Uterus (tissue), 4 donors: ENCODE data around the gene RAB13. TPM values are rescaled to one million over a fixed set of nuclear protein-coding genes. Genes with fewer than 3 reads are reported as not detected.
A peak's percentile ranks its signal among the peaks of the same experiment; 100 is the strongest.

Source experiments
- DNase-seq, 2 donors: peaks; one replicate each; pipeline ENCODE4 v3.0.0-alpha.2; 2019 to 2020
- H3K27ac ChIP-seq, 2 donors: fragments of 200-600 bp; sonication (generic); 1 replicate in 1 of 2; 2 replicates in 1 of 2; pipeline ENCODE4 v1.5.1; 2016 to 2018
- H3K27me3 ChIP-seq, 2 donors: fragments of 200-600 bp; sonication (generic); one replicate each; pipeline ENCODE4 v1.5.1; 2018 to 2019; ENCODE audit warnings: control low read depth in 1 of 2
- H3K36me3 ChIP-seq, 2 donors: fragments of 200-600 bp; sonication (generic); one replicate each; pipeline ENCODE4 v1.5.1; 2019; ENCODE audit warnings: control low read depth in 1 of 2
- H3K4me1 ChIP-seq, 2 donors: fragments of 200-600 bp; sonication (generic); one replicate each; pipeline ENCODE4 v1.5.1; 2018 to 2019; ENCODE audit warnings: control low read depth in 1 of 2
- H3K4me3 ChIP-seq, 2 donors: fragments of 200-600 bp; sonication (generic); 1 replicate in 1 of 2; 2 replicates in 1 of 2; pipeline ENCODE4 v1.5.1; 2018 to 2019; ENCODE audit warnings: mild to moderate bottlenecking in 1 of 2
- H3K9me3 ChIP-seq, 2 donors: fragments of 200-600 bp; sonication (generic); one replicate each; pipeline ENCODE4 v1.5.1; 2019; ENCODE audit warnings: control low read depth in 1 of 2
- CTCF ChIP-seq, 4 experiments: fragments of 200-600 bp in 2 of 4; fragments of 450-650 bp in 2 of 4; sonication (generic) in 2 of 4; IDR thresholded peaks; one replicate each; pipeline ENCODE4 v1.5.1; 2016 to 2019; ENCODE audit warnings: antibody characterized with exemption in 4 of 4, mild to moderate bottlenecking in 2 of 4, moderate library complexity in 1 of 4
- POLR2A ChIP-seq, 2 donors: fragments of 450-650 bp; IDR thresholded peaks; one replicate each; pipeline ENCODE4 v1.6.1; 2016; ENCODE audit warnings: antibody characterized with exemption in 2 of 2, mild to moderate bottlenecking in 1 of 2, moderate library complexity in 1 of 2
- intact Hi-C: fragments of 100-400 bp; cut with DNase I; formaldehyde crosslinking; loops from one replicate; pipeline ENCODE4 v1.15.1; 2023; ENCODE audit warnings: low total_unique reads
- total RNA-seq, 4 donors: library from RNA; depleted of rRNA in 3 of 4; stranded (reverse); fragments of >200 nt in 3 of 4; gene quantifications; one replicate each; pipeline versions ENCODE4 v1.1.0 to v1.2.4, GENCODE V29; 2014 to 2023
- donor health status: DM: yes; HTN: yes; CAD: no.

RAB13 gene
- total RNA-seq, 4 donors from 2014 or later = 16.9 to 120 (median 33.2) TPM

GRCh38 chr1:153958961-153959260, 27.2 kb downstream of the RAB13 start:
- intact Hi-C loops = no loop called here
- TF ChIP-seq POLR2A (IDR thresholded peaks at IDR 0.05) (no peak), CTCF (IDR thresholded peaks at IDR 0.05) (no peak)
- H3K9me3 ChIP-seq = no peaks in the 10 kb centered on the region
- H3K36me3 ChIP-seq = no peaks in the 10 kb centered on the region
- no peak for DNase-seq
- no peak overlapping the region for H3K4me3 ChIP-seq
- H3K4me1 ChIP-seq = peaks cover 6 to 27% of the 10 kb centered on the region in 2 donors
- no peaks in the 10 kb centered on the region for H3K27me3 ChIP-seq
- H3K27ac ChIP-seq = peak overlapping the region; percentile 80 to 85

- Histone ChIP-seq H3K27me3 (no peaks in the 10 kb centered on the region), H3K9me3 (no peaks in the 10 kb centered on the region), H3K4me1 (peaks cover 6 to 27% of the 10 kb centered on the region in 2 donors), H3K27ac (peak within 1 kb of the TSS; percentile 85 to 86), H3K4me3 (peak within 1 kb of the TSS; percentile 86 to 94), H3K36me3 (no peaks in the 10 kb centered on the region)
- TF ChIP-seq CTCF (IDR thresholded peaks at IDR 0.05) (no peak), POLR2A (IDR thresholded peaks at IDR 0.05) (peak; percentile 58 to 74)
- peak; percentile 98 to 99 for DNase-seq
- intact Hi-C loops = no loop called here
Measured at GRCh38 chr1:153958111-153958960, 27.8 kb downstream of the RAB13 start, which contains the start of gene CRTC2. Gene CRTC2, minus strand, starts transcription at chr1:153958612. Its CDS starts 115 bp downstream, at chr1:153958497.

- peaks cover 6 to 26% of the 10 kb centered on the region in 2 donors for H3K4me1 ChIP-seq
- H3K36me3 ChIP-seq = no peaks in the 10 kb centered on the region
- H3K4me3 ChIP-seq = peak overlapping the region; percentile 86 to 94
- no peak for DNase-seq
- intact Hi-C loops = no loop called here
- H3K9me3 ChIP-seq = no peaks in the 10 kb centered on the region
- no peak for TF ChIP-seq POLR2A (IDR thresholded peaks at IDR 0.05)
- TF ChIP-seq CTCF (IDR thresholded peaks at IDR 0.05) = no peak
- H3K27me3 ChIP-seq = no peaks in the 10 kb centered on the region
- H3K27ac ChIP-seq = peak overlapping the region; percentile 85 to 86
Measured at GRCh38 chr1:153957744-153958110, 28.4 kb downstream of the RAB13 start.

- no peak for DNase-seq
- peak overlapping the region; percentile 85 to 86 for H3K27ac ChIP-seq
- H3K4me1 ChIP-seq = peaks cover 6 to 20% of the 10 kb centered on the region in 2 donors
- TF ChIP-seq CTCF (IDR thresholded peaks at IDR 0.05) = no peak
- H3K4me3 ChIP-seq = peak overlapping the region; percentile 86 to 94
- H3K36me3 ChIP-seq = no peaks in the 10 kb centered on the region
- no peaks in the 10 kb centered on the region for H3K9me3 ChIP-seq
- no peaks in the 10 kb centered on the region for H3K27me3 ChIP-seq
- intact Hi-C loops = no loop called here
Measured at GRCh38 chr1:153956997-153957715, 29.0 kb downstream of the RAB13 start.

GRCh38 chr1:153954826-153955225, 31.3 kb downstream of the RAB13 start:
- H3K36me3 ChIP-seq = no peaks in the 10 kb centered on the region
- intact Hi-C loops = no loop called here
- no peak for DNase-seq
- H3K27ac ChIP-seq = no peak overlapping the region
- H3K9me3 ChIP-seq = no peaks in the 10 kb centered on the region
- H3K27me3 ChIP-seq = no peaks in the 10 kb centered on the region
- H3K4me1 ChIP-seq = peaks cover 6 to 12% of the 10 kb centered on the region in 2 donors
- H3K4me3 ChIP-seq = no peak overlapping the region
- TF ChIP-seq POLR2A (IDR thresholded peaks at IDR 0.05) = no peak
- TF ChIP-seq CTCF (IDR thresholded peaks at IDR 0.05) = no peak
